Measurements from ENCODE around the gene GPR135. TPM values are rescaled to one million over a fixed set of nuclear protein-coding genes. Genes with fewer than 3 reads are reported as not detected.

GPR135 gene
- polyA plus RNA-seq, 1 experiment: 1.3 TPM

DNA sequence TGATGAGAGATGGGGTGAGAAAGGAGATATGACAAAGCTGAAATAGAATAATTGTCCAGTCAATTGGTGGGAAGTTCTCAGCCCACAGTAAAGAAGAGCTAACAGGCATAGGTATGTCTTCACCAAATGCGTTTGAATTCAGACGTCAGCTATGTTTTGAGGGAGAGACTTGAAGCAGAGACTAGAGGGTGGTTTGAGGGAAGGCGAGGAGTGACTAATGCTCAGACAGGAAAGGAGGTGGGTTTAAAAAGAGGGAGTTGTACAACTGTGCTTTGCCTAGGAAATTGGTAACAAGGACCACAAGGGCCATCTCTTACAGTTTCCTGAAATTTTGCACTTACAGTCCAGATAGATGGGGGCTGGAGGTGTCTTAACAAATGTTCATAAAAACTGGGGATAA lies 25.6 kb upstream of the GPR135 start:
- TF ChIP-seq, protein P1, sequence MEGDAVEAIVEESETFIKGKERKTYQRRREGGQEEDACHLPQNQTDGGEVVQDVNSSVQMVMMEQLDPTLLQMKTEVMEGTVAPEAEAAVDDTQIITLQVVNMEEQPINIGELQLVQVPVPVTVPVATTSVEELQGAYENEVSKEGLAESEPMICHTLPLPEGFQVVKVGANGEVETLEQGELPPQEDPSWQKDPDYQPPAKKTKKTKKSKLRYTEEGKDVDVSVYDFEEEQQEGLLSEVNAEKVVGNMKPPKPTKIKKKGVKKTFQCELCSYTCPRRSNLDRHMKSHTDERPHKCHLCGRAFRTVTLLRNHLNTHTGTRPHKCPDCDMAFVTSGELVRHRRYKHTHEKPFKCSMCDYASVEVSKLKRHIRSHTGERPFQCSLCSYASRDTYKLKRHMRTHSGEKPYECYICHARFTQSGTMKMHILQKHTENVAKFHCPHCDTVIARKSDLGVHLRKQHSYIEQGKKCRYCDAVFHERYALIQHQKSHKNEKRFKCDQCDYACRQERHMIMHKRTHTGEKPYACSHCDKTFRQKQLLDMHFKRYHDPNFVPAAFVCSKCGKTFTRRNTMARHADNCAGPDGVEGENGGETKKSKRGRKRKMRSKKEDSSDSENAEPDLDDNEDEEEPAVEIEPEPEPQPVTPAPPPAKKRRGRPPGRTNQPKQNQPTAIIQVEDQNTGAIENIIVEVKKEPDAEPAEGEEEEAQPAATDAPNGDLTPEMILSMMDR (IDR thresholded peaks at IDR 0.05; ENCODE audit: insufficient read depth, low read depth, low read length): no peak
- POLR2A ChIA-PET: interaction anchor here (0.6 kb wide), 1 partner anchor 799 kb away, joined by 7 read pairs; no protein-coding TSS in a partner anchor
- DNase-seq (ENCODE audit: low read depth): no peak
- no peaks in the 10 kb centered on the region for H3K27me3 ChIP-seq (ENCODE audit: control insufficient read depth, insufficient read depth, low read length)
- CTCF ChIA-PET: interaction anchor here (1.1 to 1.4 kb wide), 2 partner anchors 10 to 16 kb away, joined by 3 to 4 read pairs; no protein-coding TSS in a partner anchor
- H3K4me3 ChIP-seq (ENCODE audit: low read depth, low read length): no peak overlapping the region
- peaks cover 7% of the 10 kb centered on the region for H3K36me3 ChIP-seq (ENCODE audit: control insufficient read depth, insufficient read depth, low read length)

DNA sequence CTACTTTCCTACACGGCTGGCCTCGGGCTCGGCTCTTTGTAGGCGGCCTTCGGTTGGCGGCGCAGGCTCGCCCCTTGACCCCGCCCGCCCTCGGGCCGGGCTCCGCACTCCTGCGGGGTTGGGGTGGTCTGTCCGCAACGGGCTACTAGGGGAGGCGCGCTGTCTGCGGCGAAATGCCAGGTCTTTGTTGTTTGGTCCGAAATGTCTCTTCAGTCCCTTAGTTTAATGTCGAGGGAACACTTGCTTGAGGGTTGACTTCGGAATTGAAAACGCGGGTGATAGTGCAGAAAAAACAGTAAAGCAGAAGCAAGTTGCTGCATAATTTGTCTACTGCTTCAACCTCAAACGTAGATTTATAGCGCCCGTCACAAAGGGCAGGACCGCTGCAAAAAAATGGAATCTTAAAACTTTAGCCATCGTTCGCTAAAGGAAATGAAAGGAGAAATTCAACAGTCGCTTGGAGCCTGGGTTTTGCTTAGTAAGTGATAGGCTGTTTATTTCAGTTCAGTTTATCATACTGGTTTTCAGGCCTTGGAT lies 19.5 kb upstream of the GPR135 start:
- Histone ChIP-seq H3K27me3 (ENCODE audit: control insufficient read depth, insufficient read depth, low read length) (no peaks in the 10 kb centered on the region), H3K36me3 (ENCODE audit: control insufficient read depth, insufficient read depth, low read length) (peaks cover 3% of the 10 kb centered on the region; the same call in 1 of the 2 replicates), H3K4me3 (ENCODE audit: low read depth, low read length) (peak overlapping the region; percentile 91)
- TF ChIP-seq, protein P1 (IDR thresholded peaks at IDR 0.05; ENCODE audit: insufficient read depth, low read depth, low read length): no peak
- ChIA-PET CTCF (interaction anchor here (0.7 to 1.6 kb wide), 10 partner anchors 10 to 700 kb away, joined by 3 to 9 read pairs (median 4); partner anchors contain the start of gene GPR135), POLR2A (interaction anchor here (0.5 kb wide), 1 partner anchor 746 kb away, joined by 3 read pairs; no protein-coding TSS in a partner anchor)
- no peak for DNase-seq (ENCODE audit: low read depth)

DNA sequence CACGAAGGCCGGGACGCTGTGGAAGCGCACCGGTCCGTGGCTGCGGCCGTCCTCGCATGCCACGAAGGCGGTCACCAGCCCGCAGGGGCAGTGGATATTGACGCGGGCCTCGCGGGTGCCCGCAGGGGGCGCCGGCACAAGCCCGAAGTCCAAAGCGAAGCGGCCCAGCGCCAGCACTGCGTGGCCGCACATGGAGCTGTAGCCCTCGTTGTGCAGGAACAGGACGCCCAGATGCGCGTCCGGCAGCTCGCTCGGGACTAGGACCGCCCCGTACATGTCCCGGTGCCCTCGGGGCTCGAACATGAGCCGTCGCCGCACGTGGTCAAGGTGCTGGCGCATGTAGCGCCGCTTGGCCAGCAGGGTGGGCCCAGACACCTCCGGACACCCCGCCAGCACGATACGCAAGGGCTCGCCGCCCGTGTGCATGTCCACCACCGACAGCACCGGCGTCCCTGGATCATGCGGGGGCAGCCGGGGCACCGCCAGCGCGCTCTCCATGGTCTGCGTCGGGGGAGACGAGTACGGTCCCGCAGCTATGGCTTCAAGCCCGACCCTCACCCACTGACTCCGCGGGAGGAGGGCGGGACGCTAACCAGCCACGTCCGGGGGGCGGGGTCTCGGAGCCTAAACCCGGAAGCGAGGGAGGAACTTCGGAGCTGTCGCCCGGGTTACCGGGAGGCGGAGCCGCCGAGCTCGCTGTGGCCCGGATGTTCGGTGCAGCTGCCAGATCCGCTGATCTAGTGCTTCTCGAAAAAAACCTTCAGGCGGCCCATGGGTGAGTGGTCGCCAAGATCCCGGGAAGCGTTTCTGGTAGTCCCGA lies 18.8 kb upstream of the GPR135 start, which contains the start of the genes JKAMP and L3HYPDH:
Gene JKAMP (plus strand): TSS at position 699 of the 820 bp plus-strand sequence. CDS start 73 bp downstream, at position 772.
Gene L3HYPDH (minus strand): TSS at position 590 of the 820 bp plus-strand sequence. CDS start 92 bp downstream, at position 498.
- H3K4me3 ChIP-seq (ENCODE audit: low read depth, low read length): peak within 1 kb of the TSS; percentile 91

DNA sequence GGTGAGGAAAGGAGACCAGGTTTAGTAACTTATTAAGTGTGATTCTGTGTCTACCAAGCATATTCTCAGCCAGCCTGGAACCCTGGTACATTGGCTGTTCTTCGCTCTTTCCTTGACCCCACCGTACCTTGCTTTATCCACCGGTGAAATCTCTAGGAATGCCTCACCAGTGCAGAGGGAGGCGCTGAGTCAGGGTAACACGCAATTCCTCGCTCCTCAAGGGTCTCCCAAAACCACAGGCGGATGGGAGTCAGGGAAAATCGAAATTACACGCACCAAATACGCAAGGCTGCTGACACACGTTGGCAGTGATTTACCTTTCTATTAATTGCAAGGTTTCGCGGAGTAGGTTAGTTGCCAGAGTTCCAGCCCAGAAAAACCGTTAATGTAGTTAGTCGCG lies 18.2 kb upstream of the GPR135 start:
- TF ChIP-seq, protein P1 (IDR thresholded peaks at IDR 0.05; ENCODE audit: insufficient read depth, low read depth, low read length): no peak
- ChIA-PET POLR2A (no interaction called here), CTCF (interaction anchor here (0.6 to 1.6 kb wide), 8 partner anchors 9 to 615 kb away, joined by 3 to 9 read pairs (median 4); no protein-coding TSS in a partner anchor)
- H3K4me3 ChIP-seq (ENCODE audit: low read depth, low read length): peak overlapping the region; percentile 91
- no peaks in the 10 kb centered on the region for H3K27me3 ChIP-seq (ENCODE audit: control insufficient read depth, insufficient read depth, low read length)
- peaks cover 1% of the 10 kb centered on the region for H3K36me3 ChIP-seq (ENCODE audit: control insufficient read depth, insufficient read depth, low read length)
- DNase-seq (ENCODE audit: low read depth): no peak

More for the DNA sequence above, 18.8 kb upstream of the GPR135 start, which contains the start of the genes JKAMP and L3HYPDH:
- ChIA-PET POLR2A (interaction anchor here (0.5 to 0.6 kb wide), 2 partner anchors 190 to 745 kb away, joined by 3 read pairs; no protein-coding TSS in a partner anchor), CTCF (interaction anchor here (0.6 to 1.6 kb wide), 14 partner anchors 10 to 701 kb away, joined by 3 to 9 read pairs (median 4); partner anchors contain the start of gene GPR135)
- DNase-seq (ENCODE audit: low read depth): peak; percentile 54
- no peaks in the 10 kb centered on the region for H3K27me3 ChIP-seq (ENCODE audit: control insufficient read depth, insufficient read depth, low read length)
- peaks cover 3% of the 10 kb centered on the region; the same call in 1 of the 2 replicates for H3K36me3 ChIP-seq (ENCODE audit: control insufficient read depth, insufficient read depth, low read length)
- TF ChIP-seq, protein P1 (IDR thresholded peaks at IDR 0.05; ENCODE audit: insufficient read depth, low read depth, low read length): peak; percentile 75

All from BJ (cell line).